ENCODE data around the gene CRK.

DNA sequence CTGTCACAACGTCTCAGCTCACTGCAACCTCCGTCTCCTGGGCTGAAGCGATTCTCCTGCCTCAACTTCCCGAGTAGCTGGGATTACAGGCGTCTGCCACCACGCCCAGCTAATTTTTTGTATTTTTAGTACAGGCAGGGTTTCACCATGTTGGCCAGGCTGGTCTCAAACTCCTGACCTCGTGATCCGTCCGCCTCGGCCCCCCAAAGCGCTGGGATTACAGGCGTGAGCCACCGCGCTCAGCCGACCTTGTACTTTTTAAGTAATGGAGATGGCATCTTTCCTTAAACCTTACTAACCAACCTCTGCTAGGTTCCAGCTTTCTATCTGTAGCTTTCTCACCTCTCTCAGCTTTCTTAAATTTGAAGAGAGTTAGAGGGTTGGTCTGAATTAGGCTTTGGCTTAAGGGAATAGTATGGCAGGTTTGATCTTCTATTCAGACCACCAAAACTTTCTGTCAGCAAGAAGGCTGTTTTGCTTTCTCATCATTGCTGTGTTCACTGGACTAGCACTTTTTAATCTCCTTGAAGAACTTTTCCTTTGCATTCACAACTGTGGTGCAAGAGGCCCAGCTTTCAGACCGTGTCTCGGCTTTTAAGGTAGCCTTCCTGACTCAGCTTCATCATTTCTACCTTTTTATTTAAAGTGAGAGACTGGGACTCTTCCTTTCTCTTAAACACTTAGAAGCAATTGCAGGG, 84.0 kb downstream of the CRK start:
- TF ChIP-seq RAD21 (IDR thresholded peaks at IDR 0.05; ENCODE audit: insufficient read depth, low read depth, low read length) (no peak), YBX1 (IDR thresholded peaks at IDR 0.05) (no peak), NR2F1 (conservative IDR thresholded peaks at IDR 0.05) (no peak), TAF1 (IDR thresholded peaks at IDR 0.05; ENCODE audit: borderline replicate concordance, low read depth, low read length) (no peak), PAX8 (IDR thresholded peaks at IDR 0.05) (no peak), YY1 (IDR thresholded peaks at IDR 0.05; ENCODE audit: low read depth, low read length) (no peak), SP1 (IDR thresholded peaks at IDR 0.05; ENCODE audit: low read depth, low read length) (no peak), DPF2 (IDR thresholded peaks at IDR 0.05) (no peak), ZNF207 (IDR thresholded peaks at IDR 0.05; ENCODE audit: borderline replicate concordance) (no peak), FOXM1 (IDR thresholded peaks at IDR 0.05; ENCODE audit: low read depth, low read length) (no peak), EP300 (IDR thresholded peaks at IDR 0.05; ENCODE audit: borderline replicate concordance in 1 of 2, control insufficient read depth in 1 of 2, low read depth in 2 of 2, low read length in 2 of 2) (no peak), RELA (IDR thresholded peaks at IDR 0.05; ENCODE audit: borderline replicate concordance, partially characterized antibody) (no peak)
- TF ChIP-seq, protein P1, sequence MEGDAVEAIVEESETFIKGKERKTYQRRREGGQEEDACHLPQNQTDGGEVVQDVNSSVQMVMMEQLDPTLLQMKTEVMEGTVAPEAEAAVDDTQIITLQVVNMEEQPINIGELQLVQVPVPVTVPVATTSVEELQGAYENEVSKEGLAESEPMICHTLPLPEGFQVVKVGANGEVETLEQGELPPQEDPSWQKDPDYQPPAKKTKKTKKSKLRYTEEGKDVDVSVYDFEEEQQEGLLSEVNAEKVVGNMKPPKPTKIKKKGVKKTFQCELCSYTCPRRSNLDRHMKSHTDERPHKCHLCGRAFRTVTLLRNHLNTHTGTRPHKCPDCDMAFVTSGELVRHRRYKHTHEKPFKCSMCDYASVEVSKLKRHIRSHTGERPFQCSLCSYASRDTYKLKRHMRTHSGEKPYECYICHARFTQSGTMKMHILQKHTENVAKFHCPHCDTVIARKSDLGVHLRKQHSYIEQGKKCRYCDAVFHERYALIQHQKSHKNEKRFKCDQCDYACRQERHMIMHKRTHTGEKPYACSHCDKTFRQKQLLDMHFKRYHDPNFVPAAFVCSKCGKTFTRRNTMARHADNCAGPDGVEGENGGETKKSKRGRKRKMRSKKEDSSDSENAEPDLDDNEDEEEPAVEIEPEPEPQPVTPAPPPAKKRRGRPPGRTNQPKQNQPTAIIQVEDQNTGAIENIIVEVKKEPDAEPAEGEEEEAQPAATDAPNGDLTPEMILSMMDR (IDR thresholded peaks at IDR 0.05 in 2 of 3, conservative IDR thresholded peaks at IDR 0.05 in 1 of 3; ENCODE audit: control insufficient read depth in 2 of 3, extremely low read depth in 1 of 3, insufficient read depth in 1 of 3, low read depth in 3 of 3, low read length in 3 of 3): no peak
- TF ChIP-seq, protein P2, sequence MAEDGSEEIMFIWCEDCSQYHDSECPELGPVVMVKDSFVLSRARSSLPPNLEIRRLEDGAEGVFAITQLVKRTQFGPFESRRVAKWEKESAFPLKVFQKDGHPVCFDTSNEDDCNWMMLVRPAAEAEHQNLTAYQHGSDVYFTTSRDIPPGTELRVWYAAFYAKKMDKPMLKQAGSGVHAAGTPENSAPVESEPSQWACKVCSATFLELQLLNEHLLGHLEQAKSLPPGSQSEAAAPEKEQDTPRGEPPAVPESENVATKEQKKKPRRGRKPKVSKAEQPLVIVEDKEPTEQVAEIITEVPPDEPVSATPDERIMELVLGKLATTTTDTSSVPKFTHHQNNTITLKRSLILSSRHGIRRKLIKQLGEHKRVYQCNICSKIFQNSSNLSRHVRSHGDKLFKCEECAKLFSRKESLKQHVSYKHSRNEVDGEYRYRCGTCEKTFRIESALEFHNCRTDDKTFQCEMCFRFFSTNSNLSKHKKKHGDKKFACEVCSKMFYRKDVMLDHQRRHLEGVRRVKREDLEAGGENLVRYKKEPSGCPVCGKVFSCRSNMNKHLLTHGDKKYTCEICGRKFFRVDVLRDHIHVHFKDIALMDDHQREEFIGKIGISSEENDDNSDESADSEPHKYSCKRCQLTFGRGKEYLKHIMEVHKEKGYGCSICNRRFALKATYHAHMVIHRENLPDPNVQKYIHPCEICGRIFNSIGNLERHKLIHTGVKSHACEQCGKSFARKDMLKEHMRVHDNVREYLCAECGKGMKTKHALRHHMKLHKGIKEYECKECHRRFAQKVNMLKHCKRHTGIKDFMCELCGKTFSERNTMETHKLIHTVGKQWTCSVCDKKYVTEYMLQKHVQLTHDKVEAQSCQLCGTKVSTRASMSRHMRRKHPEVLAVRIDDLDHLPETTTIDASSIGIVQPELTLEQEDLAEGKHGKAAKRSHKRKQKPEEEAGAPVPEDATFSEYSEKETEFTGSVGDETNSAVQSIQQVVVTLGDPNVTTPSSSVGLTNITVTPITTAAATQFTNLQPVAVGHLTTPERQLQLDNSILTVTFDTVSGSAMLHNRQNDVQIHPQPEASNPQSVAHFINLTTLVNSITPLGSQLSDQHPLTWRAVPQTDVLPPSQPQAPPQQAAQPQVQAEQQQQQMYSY (CRISPR knock-in tag; IDR thresholded peaks at IDR 0.05): no peak
